H1 (cell line): ENCODE data around the gene ITPR1. TPM values are rescaled to one million over a fixed set of nuclear protein-coding genes. Genes with fewer than 3 reads are reported as not detected.
A peak's percentile ranks its signal among the peaks of the same experiment; 100 is the strongest.

Experiments used
- CTCF ChIA-PET: fragments of 300-600 bp; sonication (Branson Sonifier 250); formaldehyde crosslinking; loops from one replicate; lab custom pipeline; 2021; ENCODE audit not compliant: partially characterized antibody; lab: Charles Lee
- POLR2A ChIA-PET: fragments of 300-600 bp; sonication (Branson Sonifier 250); formaldehyde crosslinking; loops from one replicate; lab custom pipeline; 2021; ENCODE audit warnings: inconsistent platforms; ENCODE audit not compliant: partially characterized antibody; lab: Charles Lee
- DNase-seq, 2 experiments: peaks; one replicate each; pipeline versions ENCODE4 v3.0.0 to v3.0.0-alpha.2; 2010 to 2022; ENCODE audit warnings: low spot score in 2 of 2, low read depth in 1 of 2, mixed read lengths in 1 of 2
- FAIRE-seq: peaks from 2 replicates; lab custom pipeline; 2011; peaks lifted over from hg19 to GRCh38; lab: Jason Lieb, UNC
- H2AFZ ChIP-seq: 2 replicates; pipeline ENCODE4 v1.8.1; 2012; ENCODE audit warnings: low read length, inconsistent platforms
- H2AK5ac ChIP-seq: 2 replicates; pipeline ENCODE4 v1.6.1; 2013; ENCODE audit warnings: low read depth, low read length
- H2BK120ac ChIP-seq: replicated peaks from 2 replicates; pipeline ENCODE3; 2013; ENCODE audit warnings: low read depth, low read length, inconsistent platforms
- H2BK12ac ChIP-seq: 2 replicates; pipeline ENCODE4 v1.6.1; 2013; ENCODE audit warnings: low read depth, low read length
- H2BK15ac ChIP-seq: 2 replicates; pipeline ENCODE4 v1.6.1; 2013; ENCODE audit warnings: low read length
- H2BK20ac ChIP-seq: 2 replicates; pipeline ENCODE4 v1.6.1; 2013; ENCODE audit warnings: low read length
- H2BK5ac ChIP-seq: 2 replicates; pipeline ENCODE4 v1.6.1; 2013; ENCODE audit warnings: low read depth, low read length
- H3K14ac ChIP-seq: 2 replicates; pipeline ENCODE4 v1.6.1; 2013; ENCODE audit warnings: inconsistent platforms; ENCODE audit not compliant: insufficient read length
- H3K18ac ChIP-seq: 2 replicates; pipeline ENCODE4 v1.6.1; 2013; ENCODE audit warnings: low read length; ENCODE audit errors: extremely low read depth
- H3K23ac ChIP-seq: 2 replicates; pipeline ENCODE4 v1.6.1; 2013; ENCODE audit warnings: inconsistent platforms; ENCODE audit not compliant: insufficient read length
- H3K23me2 ChIP-seq: 2 replicates; pipeline ENCODE4 v1.6.1; 2013; ENCODE audit warnings: low read depth, low read length
- H3K27ac ChIP-seq: 2 replicates; pipeline ENCODE4 v1.6.1; 2011; ENCODE audit warnings: low read depth, low read length, inconsistent platforms
- H3K27me3 ChIP-seq, 4 experiments: replicated peaks in 1 of 4; 1 replicate in 1 of 4; 2 replicates in 3 of 4; pipeline versions ENCODE4 v1.6.1 to v1.8.1; 2011 to 2013; ENCODE audit warnings: low read length in 3 of 4, mild to moderate bottlenecking in 3 of 4, inconsistent platforms in 2 of 4, mixed read lengths in 2 of 4, moderate library complexity in 1 of 4; ENCODE audit not compliant: control insufficient read depth in 3 of 4, insufficient read depth in 3 of 4; ENCODE audit errors: extremely low read depth in 1 of 4
- H3K36me3 ChIP-seq, 4 experiments: 2 replicates each; pipeline versions ENCODE4 v1.6.1 to v1.8.1; 2011 to 2013; ENCODE audit warnings: mild to moderate bottlenecking in 4 of 4, low read length in 3 of 4, moderate library complexity in 2 of 4, control low read depth in 1 of 4, inconsistent platforms in 1 of 4; ENCODE audit not compliant: insufficient read depth in 4 of 4, control insufficient read depth in 2 of 4
- H3K4ac ChIP-seq: replicated peaks from 2 replicates; pipeline ENCODE3; 2013; ENCODE audit warnings: low read length, low read depth, mixed read lengths, inconsistent platforms; ENCODE audit not compliant: insufficient read length
- H3K4me1 ChIP-seq, 4 experiments: replicated peaks in 1 of 4; 1 replicate in 1 of 4; 2 replicates in 3 of 4; pipeline versions ENCODE4 v1.6.1 to v1.8.1; 2011 to 2013; ENCODE audit warnings: low read length in 3 of 4, inconsistent platforms in 2 of 4, mixed read lengths in 1 of 4; ENCODE audit not compliant: insufficient read depth in 4 of 4, control insufficient read depth in 3 of 4
- H3K4me2 ChIP-seq, 2 experiments: 2 replicates each; pipeline versions ENCODE4 v1.6.1 to v1.8.1; 2011 to 2013; ENCODE audit warnings: low read depth in 2 of 2, low read length in 2 of 2, control low read depth in 1 of 2, inconsistent platforms in 1 of 2, mild to moderate bottlenecking in 1 of 2; ENCODE audit not compliant: insufficient read depth in 1 of 2
- H3K4me3 ChIP-seq, 4 experiments: fragments of 200-600, 300-600 bp in 1 of 4; sonication (generic), shearing (Covaris generic), sonication (Bioruptor Twin) in 1 of 4; 2 replicates each; pipeline versions ENCODE4 v1.5.1 to v1.8.1; 2011 to 2016; ENCODE audit warnings: low read length in 4 of 4, low read depth in 3 of 4, control low read depth in 2 of 4, inconsistent platforms in 2 of 4, mild to moderate bottlenecking in 2 of 4, mixed read lengths in 1 of 4, moderate library complexity in 1 of 4; ENCODE audit not compliant: insufficient read depth in 2 of 4; ENCODE audit errors: extremely low read depth in 1 of 4
- H3K56ac ChIP-seq: replicated peaks from 2 replicates; pipeline ENCODE3; 2013; ENCODE audit warnings: low read depth, mild to moderate bottlenecking, mixed read lengths, low read length, inconsistent platforms; ENCODE audit not compliant: insufficient read length
- H3K79me1 ChIP-seq: 2 replicates; pipeline ENCODE4 v1.6.1; 2013; ENCODE audit warnings: low read depth, low read length, control low read depth
- H3K79me2 ChIP-seq, 2 experiments: 2 replicates each; pipeline versions ENCODE4 v1.6.1 to v1.8.1; 2012 to 2013; ENCODE audit warnings: low read length in 2 of 2, mild to moderate bottlenecking in 2 of 2, inconsistent platforms in 1 of 2; ENCODE audit not compliant: insufficient read depth in 2 of 2, control insufficient read depth in 1 of 2
- H3K9ac ChIP-seq, 4 experiments: replicated peaks in 1 of 4; 1 replicate in 1 of 4; 2 replicates in 3 of 4; pipeline versions ENCODE4 v1.6.1 to v1.8.1; 2011 to 2013; ENCODE audit warnings: low read depth in 3 of 4, low read length in 3 of 4, control low read depth in 2 of 4, mild to moderate bottlenecking in 2 of 4, moderate library complexity in 2 of 4, inconsistent platforms in 1 of 4; ENCODE audit errors: extremely low read depth in 1 of 4
- H3K9me3 ChIP-seq, 2 experiments: 2 replicates each; pipeline versions ENCODE4 v1.6.1 to v1.8.1; 2012 to 2013; ENCODE audit warnings: mild to moderate bottlenecking in 2 of 2, moderate library complexity in 2 of 2, control low read depth in 1 of 2, inconsistent platforms in 1 of 2, low read depth in 1 of 2, low read length in 1 of 2, mixed read lengths in 1 of 2; ENCODE audit not compliant: insufficient read depth in 2 of 2
- H4K20me1 ChIP-seq, 2 experiments: replicated peaks in 1 of 2; 2 replicates each; pipeline versions ENCODE3 to v1.8.1; 2011 to 2013; ENCODE audit warnings: inconsistent platforms in 2 of 2, low read length in 2 of 2, mild to moderate bottlenecking in 1 of 2; ENCODE audit not compliant: insufficient read depth in 2 of 2, control insufficient read depth in 1 of 2
- H4K5ac ChIP-seq: 2 replicates; pipeline ENCODE4 v1.6.1; 2013; ENCODE audit warnings: low read length, low read depth, mixed read lengths, inconsistent platforms; ENCODE audit not compliant: insufficient read length
- H4K8ac ChIP-seq: 2 replicates; pipeline ENCODE4 v1.8.0; 2013; ENCODE audit warnings: mild to moderate bottlenecking, moderate library complexity, low read length, inconsistent platforms; ENCODE audit not compliant: insufficient read depth; ENCODE audit errors: extremely low read depth
- H4K91ac ChIP-seq: replicated peaks from 2 replicates; pipeline ENCODE3; 2013; ENCODE audit warnings: low read length, mixed read lengths, inconsistent platforms; ENCODE audit not compliant: insufficient read length
- CBX5 ChIP-seq: fragments of 300-800, 300-1000 bp; sonication (generic); IDR thresholded peaks from 2 replicates; pipeline ENCODE4 v1.7.1; 2016; ENCODE audit warnings: antibody characterized with exemption, low read length, low read depth
- CEBPB ChIP-seq: IDR thresholded peaks from 2 replicates; pipeline ENCODE4 v1.6.1; 2012; ENCODE audit warnings: low read depth, low read length
- CTBP2 ChIP-seq: IDR thresholded peaks from 2 replicates; pipeline ENCODE4 v1.7.0; 2011; ENCODE audit warnings: borderline replicate concordance, mild to moderate bottlenecking, moderate library complexity, mixed read lengths, low read length; ENCODE audit not compliant: insufficient read depth, insufficient read length
- EGR1 ChIP-seq: IDR thresholded peaks from 2 replicates; pipeline ENCODE4 v1.6.1; 2011; ENCODE audit warnings: low read depth, low read length, borderline replicate concordance
- GTF2F1 ChIP-seq: IDR thresholded peaks from 2 replicates; pipeline ENCODE4 v1.6.1; 2012; ENCODE audit warnings: low read depth, low read length, improper control_type of control experiment, borderline replicate concordance
- HDAC2 ChIP-seq, 2 experiments: fragments of 300-600 bp in 1 of 2; sonication (generic) in 1 of 2; IDR thresholded peaks; 2 replicates each; pipeline ENCODE4 v1.6.1; 2011 to 2012; ENCODE audit warnings: low read depth in 2 of 2, low read length in 2 of 2, mild to moderate bottlenecking in 2 of 2, moderate library complexity in 2 of 2, borderline replicate concordance in 1 of 2, inconsistent platforms in 1 of 2
- JUND ChIP-seq: IDR thresholded peaks from 2 replicates; pipeline ENCODE4 v1.6.1; 2011; ENCODE audit warnings: mild to moderate bottlenecking, improper control_type of control experiment, low read length
- POU5F1 ChIP-seq: IDR thresholded peaks from 2 replicates; pipeline ENCODE4 v1.6.1; 2011; ENCODE audit warnings: low read depth, mild to moderate bottlenecking, low read length, moderate library complexity
- RAD21 ChIP-seq, 2 experiments: IDR thresholded peaks in 1 of 2; conservative IDR thresholded peaks in 1 of 2; 2 replicates each; pipeline ENCODE4 v1.6.1; 2011; ENCODE audit warnings: low read depth in 2 of 2, low read length in 2 of 2, improper control_type of control experiment in 1 of 2, inconsistent platforms in 1 of 2, mild to moderate bottlenecking in 1 of 2, moderate library complexity in 1 of 2
- RFX5 ChIP-seq: IDR thresholded peaks from 2 replicates; pipeline ENCODE4 v1.6.1; 2011; ENCODE audit warnings: low read depth, low read length, improper control_type of control experiment, borderline replicate concordance
- SAP30 ChIP-seq: fragments of 300-600 bp; sonication (generic); IDR thresholded peaks from 2 replicates; pipeline ENCODE4 v1.7.1; 2012; ENCODE audit warnings: low read length, moderate library complexity, mild to moderate bottlenecking, inconsistent platforms; ENCODE audit not compliant: insufficient read depth, insufficient replicate concordance
- SIN3A ChIP-seq, 2 experiments: IDR thresholded peaks in 1 of 2; conservative IDR thresholded peaks in 1 of 2; 2 replicates each; pipeline ENCODE4 v1.6.1; 2011 to 2012; ENCODE audit warnings: low read length in 2 of 2, improper control_type of control experiment in 1 of 2, low read depth in 1 of 2, mild to moderate bottlenecking in 1 of 2
- SP1 ChIP-seq: IDR thresholded peaks from 2 replicates; pipeline ENCODE4 v1.6.1; 2011; ENCODE audit warnings: low read depth, low read length
- WGBS, 2 experiments: shearing (Covaris generic) in 1 of 2; methylation state at CpG; one replicate each; pipeline versions ENCODE4 v1.1.6 to v1.1.7; 2013 to 2015; ENCODE audit warnings: low lambda C conversion rate in 2 of 2, mixed read lengths in 2 of 2, inconsistent platforms in 1 of 2, low coverage in 1 of 2, missing lambda C conversion rate in 1 of 2; ENCODE audit not compliant: insufficient replicate concordance in 2 of 2, insufficient coverage in 1 of 2, insufficient read length in 1 of 2; ENCODE audit errors: extremely low coverage in 1 of 2, missing lambda C conversion rate in 1 of 2; 5-methylcytosine and 5-hydroxymethylcytosine counted together
- polyA plus RNA-seq, 7 experiments: library from polyadenylated mRNA; depleted of rRNA in 3 of 7; stranded (reverse) in 5 of 7; unstranded in 2 of 7; fragments of >200 nt in 5 of 7; fragments of 200-250 nt in 2 of 7; gene quantifications; 1 replicate in 5 of 7; 2 replicates in 1 of 7; 4 replicates in 1 of 7; pipeline versions ENCODE4 v1.2.1 to v1.2.3, GENCODE V29; 2011 to 2013; ENCODE audit warnings: missing spikeins in 2 of 7, mixed read lengths in 2 of 7
- total RNA-seq: library from RNA; stranded (reverse); fragmentation: NEBNext Ultra II Directional; extraction: Animal tissue kit (Norgen Biotek cat#: 25700); gene quantifications from 2 replicates; pipeline ENCODE4 v1.2.1, GENCODE V29; 2021

Gene ITPR1
- total and polyA plus RNA-seq, 2 of the 8 experiments (the other 6 are each of a cell fraction or from before 2014, with no cell fraction given) = 2.5 to 16.3 TPM

DNA sequence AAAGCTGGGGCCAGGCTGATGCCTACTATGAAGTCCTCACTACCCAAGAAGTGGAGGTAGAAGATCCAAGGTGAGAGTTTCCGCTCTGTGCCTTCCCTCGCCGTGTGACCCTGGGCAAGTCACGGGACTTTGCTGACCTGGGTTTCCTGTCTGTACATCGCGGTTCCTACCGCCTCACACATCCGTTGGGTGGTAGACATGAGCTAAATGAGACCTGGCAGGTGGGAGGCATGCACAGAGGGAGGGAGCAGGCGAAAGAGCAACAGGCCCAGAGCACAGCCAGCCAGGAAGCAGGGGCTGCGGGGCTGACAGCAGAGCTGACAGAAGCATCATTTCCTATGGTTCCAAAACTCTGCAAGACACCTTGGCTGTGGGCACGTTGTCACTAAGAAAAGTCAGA, 328.8 kb downstream of the ITPR1 start:
- ChIA-PET POLR2A (no interaction called here), CTCF (interaction anchor here (1.4 to 1.6 kb wide), 2 partner anchors 10 to 154 kb away, joined by 4 read pairs; no protein-coding TSS in a partner anchor)
- H3K9ac ChIP-seq = no peak overlapping the region
- H3K23me2 ChIP-seq = no peaks in the 10 kb centered on the region; the same call in 1 of the 2 replicates
- H3K79me1 ChIP-seq = no peaks in the 10 kb centered on the region
- H3K9me3 ChIP-seq = peaks cover 3 to 7% of the 10 kb centered on the region in 2 experiments; a peak in 2 of 4 replicates
- H3K4ac ChIP-seq = no peak overlapping the region
- H3K4me1 ChIP-seq = peaks cover 0 to 4% (median 2%) of the 10 kb centered on the region in 4 experiments; a peak in 3 of 7 replicates
- DNase-seq (peak in 1 of 2 experiments; percentile 32), FAIRE-seq (no peak)
- H2BK20ac ChIP-seq = no peak overlapping the region
- no peak overlapping the region for H2BK15ac ChIP-seq
- no peak overlapping the region for H3K23ac ChIP-seq
- no peak overlapping the region for H2AK5ac ChIP-seq
- H2BK120ac ChIP-seq = no peak overlapping the region
- H4K5ac ChIP-seq = no peak overlapping the region
- no peak overlapping the region for H3K14ac ChIP-seq
- 89% methylated on average over 11 of the region's 11 CpGs; no CpG with 5 or more reads in 1 of the 2 experiments for WGBS, 2 experiments
- H2AFZ ChIP-seq = no peak overlapping the region
- H4K91ac ChIP-seq = no peak overlapping the region
- H3K36me3 ChIP-seq = no peaks in the 10 kb centered on the region
- H2BK5ac ChIP-seq = no peak overlapping the region
- H3K27ac ChIP-seq = no peak overlapping the region
- no peak overlapping the region for H3K4me3 ChIP-seq
- no peak overlapping the region for H3K18ac ChIP-seq
- no peaks in the 10 kb centered on the region for H3K79me2 ChIP-seq
- H4K8ac ChIP-seq = no peak overlapping the region
- H4K20me1 ChIP-seq = no peaks in the 10 kb centered on the region
- H3K56ac ChIP-seq = no peak overlapping the region
- H2BK12ac ChIP-seq = no peak overlapping the region
- H3K4me2 ChIP-seq = no peak overlapping the region
- H3K27me3 ChIP-seq = no peaks in the 10 kb centered on the region
- TF ChIP-seq RFX5 (no peak), CTBP2 (no peak), HDAC2 (IDR thresholded peaks at IDR 0.05; ENCODE audit: borderline replicate concordance in 1 of 2, low read depth in 2 of 2, low read length in 2 of 2) (no peak), CBX5 (no peak), SAP30 (no peak), JUND (no peak), CEBPB (no peak), EGR1 (no peak), SIN3A (conservative IDR thresholded peaks at IDR 0.05 in 1 of 2, IDR thresholded peaks at IDR 0.05 in 1 of 2; ENCODE audit: low read depth in 1 of 2, low read length in 2 of 2) (no peak), POU5F1 (no peak), GTF2F1 (no peak), RAD21 (IDR thresholded peaks at IDR 0.05 in 1 of 2, conservative IDR thresholded peaks at IDR 0.05 in 1 of 2; ENCODE audit: low read depth in 2 of 2, low read length in 2 of 2) (no peak), SP1 (no peak)
